Measurements from ENCODE around the gene XYLT1.

- no peak for TF ChIP-seq ZFP3 (CRISPR knock-in tag; IDR thresholded peaks at IDR 0.05)
- TF ChIP-seq ZFP30 (CRISPR knock-in tag; IDR thresholded peaks at IDR 0.05) = no peak
- no peak for TF ChIP-seq ZNF70 (CRISPR knock-in tag; IDR thresholded peaks at IDR 0.05)
- TF ChIP-seq POU6F1 (CRISPR knock-in tag; IDR thresholded peaks at IDR 0.05; ENCODE audit: borderline replicate concordance, low read depth) = no peak
- TF ChIP-seq SNAI2 (CRISPR knock-in tag; IDR thresholded peaks at IDR 0.05) = no peak
- no peak for TF ChIP-seq ISL1 (CRISPR knock-in tag; IDR thresholded peaks at IDR 0.05)
- TF ChIP-seq GLIS3 (CRISPR knock-in tag; IDR thresholded peaks at IDR 0.05) = no peak
- TF ChIP-seq PATZ1 (CRISPR knock-in tag; IDR thresholded peaks at IDR 0.05; ENCODE audit: borderline replicate concordance) = no peak
- no peak for TF ChIP-seq OSR1 (CRISPR knock-in tag; IDR thresholded peaks at IDR 0.05)
- TF ChIP-seq, protein P1, sequence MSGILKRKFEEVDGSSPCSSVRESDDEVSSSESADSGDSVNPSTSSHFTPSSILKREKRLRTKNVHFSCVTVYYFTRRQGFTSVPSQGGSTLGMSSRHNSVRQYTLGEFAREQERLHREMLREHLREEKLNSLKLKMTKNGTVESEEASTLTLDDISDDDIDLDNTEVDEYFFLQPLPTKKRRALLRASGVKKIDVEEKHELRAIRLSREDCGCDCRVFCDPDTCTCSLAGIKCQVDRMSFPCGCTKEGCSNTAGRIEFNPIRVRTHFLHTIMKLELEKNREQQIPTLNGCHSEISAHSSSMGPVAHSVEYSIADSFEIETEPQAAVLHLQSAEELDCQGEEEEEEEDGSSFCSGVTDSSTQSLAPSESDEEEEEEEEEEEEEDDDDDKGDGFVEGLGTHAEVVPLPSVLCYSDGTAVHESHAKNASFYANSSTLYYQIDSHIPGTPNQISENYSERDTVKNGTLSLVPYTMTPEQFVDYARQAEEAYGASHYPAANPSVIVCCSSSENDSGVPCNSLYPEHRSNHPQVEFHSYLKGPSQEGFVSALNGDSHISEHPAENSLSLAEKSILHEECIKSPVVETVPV (CRISPR knock-in tag; IDR thresholded peaks at IDR 0.05) = no peak
Observed at GRCh38 chr16:17346621-17347569, 123.9 kb downstream of the XYLT1 start.
